Tibial nerve (tissue), 4 donors: ENCODE measurements around the gene PFN2.

Experiments
- EP300 ChIP-seq, 2 donors: sonication (generic); formaldehyde crosslinking; IDR thresholded peaks; one replicate each; pipeline ENCODE4 v1.6.1; 2017; ENCODE audit warnings: antibody characterized with exemption in 2 of 2, mild to moderate bottlenecking in 1 of 2
- POLR2A ChIP-seq, 2 donors: fragments of 450-650 bp; IDR thresholded peaks; one replicate each; pipeline ENCODE4 v1.6.1; 2017; ENCODE audit warnings: antibody characterized with exemption in 2 of 2, mild to moderate bottlenecking in 2 of 2, moderate library complexity in 2 of 2
- TF ChIP-seq, protein P1 (sequence below), 5 experiments: fragments of 200-600 bp in 3 of 5; fragments of 450-650 bp in 2 of 5; sonication (generic) in 3 of 5; IDR thresholded peaks; one replicate each; pipeline ENCODE4 v1.5.1; 2016 to 2019; ENCODE audit warnings: antibody characterized with exemption in 5 of 5, mild to moderate bottlenecking in 3 of 5, moderate library complexity in 2 of 5

DNA sequence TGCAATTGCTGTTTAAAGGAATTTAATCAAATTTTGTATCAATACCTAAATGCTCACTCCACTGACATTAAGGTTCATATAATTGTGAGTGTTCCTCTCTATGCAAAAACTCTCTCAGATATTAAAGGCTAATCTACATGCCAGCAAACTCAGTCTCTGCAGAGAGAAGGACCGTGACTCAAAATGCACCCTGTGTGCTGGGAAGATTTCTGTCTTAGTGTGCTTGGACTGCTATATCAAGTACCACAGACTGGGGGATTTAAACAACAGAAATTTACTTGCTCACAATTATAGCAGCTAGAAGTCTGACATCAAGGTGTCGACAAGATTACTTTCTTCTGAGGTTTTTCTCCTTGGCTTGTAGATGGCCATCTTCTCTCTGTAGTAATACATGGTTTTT, 18.6 kb upstream of the PFN2 start:
- no peak for TF ChIP-seq EP300 (IDR thresholded peaks at IDR 0.05)
- TF ChIP-seq, protein P1, sequence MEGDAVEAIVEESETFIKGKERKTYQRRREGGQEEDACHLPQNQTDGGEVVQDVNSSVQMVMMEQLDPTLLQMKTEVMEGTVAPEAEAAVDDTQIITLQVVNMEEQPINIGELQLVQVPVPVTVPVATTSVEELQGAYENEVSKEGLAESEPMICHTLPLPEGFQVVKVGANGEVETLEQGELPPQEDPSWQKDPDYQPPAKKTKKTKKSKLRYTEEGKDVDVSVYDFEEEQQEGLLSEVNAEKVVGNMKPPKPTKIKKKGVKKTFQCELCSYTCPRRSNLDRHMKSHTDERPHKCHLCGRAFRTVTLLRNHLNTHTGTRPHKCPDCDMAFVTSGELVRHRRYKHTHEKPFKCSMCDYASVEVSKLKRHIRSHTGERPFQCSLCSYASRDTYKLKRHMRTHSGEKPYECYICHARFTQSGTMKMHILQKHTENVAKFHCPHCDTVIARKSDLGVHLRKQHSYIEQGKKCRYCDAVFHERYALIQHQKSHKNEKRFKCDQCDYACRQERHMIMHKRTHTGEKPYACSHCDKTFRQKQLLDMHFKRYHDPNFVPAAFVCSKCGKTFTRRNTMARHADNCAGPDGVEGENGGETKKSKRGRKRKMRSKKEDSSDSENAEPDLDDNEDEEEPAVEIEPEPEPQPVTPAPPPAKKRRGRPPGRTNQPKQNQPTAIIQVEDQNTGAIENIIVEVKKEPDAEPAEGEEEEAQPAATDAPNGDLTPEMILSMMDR (IDR thresholded peaks at IDR 0.05) = no peak
- TF ChIP-seq POLR2A (IDR thresholded peaks at IDR 0.05) = no peak
